Skin of body (tissue), 2 donors: ENCODE measurements around the gene PLP1. TPM values are rescaled to one million over a fixed set of nuclear protein-coding genes. Genes with fewer than 3 reads are reported as not detected.
A peak's percentile ranks its signal among the peaks of the same experiment; 100 is the strongest.
"Not testable (repeated sequence)": the region's sequence is repeated elsewhere in the genome, so short reads cannot be mapped to it uniquely, and the experiment has no call there.

Experiments used
- DNase-seq: peaks from one replicate; lab custom pipeline; 2025; lab: John Stamatoyannopoulos, UW
- total RNA-seq: library from RNA; depleted of rRNA; stranded (reverse); fragments of >200 nt; gene quantifications from one replicate; pipeline ENCODE4 v1.2.3, GENCODE V29; 2014

PLP1 gene
- total RNA-seq, 1 donor from 2014 or later: 57.5 TPM

GRCh38 chrX:103780336-103781061 lies 3.9 kb downstream of the PLP1 start:
- DNase-seq: no peak

GRCh38 chrX:103781062-103781402 lies 4.4 kb downstream of the PLP1 start:
- no peak for DNase-seq

- peak; percentile 3 for DNase-seq
Observed at GRCh38 chrX:103781706-103782105, 5.1 kb downstream of the PLP1 start.

- DNase-seq: no peak
Observed at GRCh38 chrX:103782640-103783039, 6.0 kb downstream of the PLP1 start.

- peak; percentile 26 for DNase-seq
Observed at GRCh38 chrX:103783196-103783595, 6.6 kb downstream of the PLP1 start.

- peak; percentile 52 for DNase-seq
Observed at GRCh38 chrX:103783971-103784370, 7.3 kb downstream of the PLP1 start.

- no peak for DNase-seq
Observed at GRCh38 chrX:103789004-103789403, 12.4 kb downstream of the PLP1 start.

DNA sequence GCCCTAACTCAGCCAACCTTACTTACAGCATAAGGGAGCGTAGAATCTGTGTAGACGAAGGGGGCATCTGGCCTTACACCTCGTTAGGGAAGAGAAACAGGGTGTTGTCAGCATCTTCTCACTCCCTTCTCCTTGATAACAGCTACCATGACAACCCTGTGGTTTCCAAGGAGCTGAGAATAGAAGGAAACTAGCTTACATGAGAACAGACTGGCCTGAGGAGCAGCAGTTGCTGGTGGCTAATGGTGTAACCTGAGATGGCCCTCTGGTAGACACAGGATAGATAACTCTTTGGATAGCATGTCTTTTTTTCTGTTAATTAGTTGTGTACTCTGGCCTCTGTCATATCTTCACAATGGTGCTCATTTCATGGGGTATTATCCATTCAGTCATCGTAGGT lies 14.6 kb downstream of the PLP1 start:
- no peak for DNase-seq

GRCh38 chrX:103791826-103792485 lies 15.3 kb downstream of the PLP1 start:
- DNase-seq: no peak

GRCh38 chrX:103792916-103793544 lies 16.4 kb downstream of the PLP1 start:
- DNase-seq: no peak

- DNase-seq: no peak
Observed at GRCh38 chrX:103793545-103793940, 16.9 kb downstream of the PLP1 start.

- no peak for DNase-seq
Observed at GRCh38 chrX:103794119-103794518, 17.5 kb downstream of the PLP1 start.

DNA sequence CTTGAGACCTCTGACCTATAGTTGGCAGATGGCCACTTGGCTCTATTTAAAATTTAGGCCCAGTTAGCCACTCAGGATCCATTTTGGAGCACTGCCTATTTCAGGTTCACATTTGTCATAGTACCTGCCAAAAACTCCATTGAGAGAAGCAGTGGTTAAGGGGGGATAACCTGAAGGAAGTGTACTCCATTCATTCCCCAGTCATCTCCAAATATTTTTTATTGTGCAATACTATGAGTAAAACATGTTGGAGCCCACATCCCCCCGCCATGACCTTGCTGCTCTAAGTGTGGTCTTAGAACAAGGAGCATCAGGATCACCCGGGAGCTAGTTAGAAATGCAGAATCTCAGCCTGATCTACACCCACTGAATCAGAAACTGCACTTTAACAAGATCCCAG lies 21.1 kb downstream of the PLP1 start:
- no peak for DNase-seq

DNA sequence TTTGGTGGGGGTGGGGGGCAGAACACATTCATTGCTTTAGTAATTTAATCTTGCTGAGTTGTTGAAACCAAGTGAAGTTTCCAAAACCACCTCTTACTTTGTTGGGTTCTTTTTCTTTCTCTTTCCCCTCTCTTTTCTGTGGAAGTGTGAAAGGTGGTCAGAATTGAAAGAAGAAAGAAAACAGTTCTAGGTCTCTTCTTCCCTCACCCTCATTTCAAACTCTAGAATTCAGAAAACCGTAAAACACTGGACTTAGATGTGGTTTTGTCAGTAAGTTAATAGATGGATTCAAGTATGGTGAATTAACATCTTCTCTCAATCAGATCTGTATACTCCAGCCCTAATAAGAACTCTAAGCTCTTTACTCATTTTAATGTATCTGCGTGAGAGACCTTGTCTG lies 23.7 kb downstream of the PLP1 start:
- no peak for DNase-seq

DNA sequence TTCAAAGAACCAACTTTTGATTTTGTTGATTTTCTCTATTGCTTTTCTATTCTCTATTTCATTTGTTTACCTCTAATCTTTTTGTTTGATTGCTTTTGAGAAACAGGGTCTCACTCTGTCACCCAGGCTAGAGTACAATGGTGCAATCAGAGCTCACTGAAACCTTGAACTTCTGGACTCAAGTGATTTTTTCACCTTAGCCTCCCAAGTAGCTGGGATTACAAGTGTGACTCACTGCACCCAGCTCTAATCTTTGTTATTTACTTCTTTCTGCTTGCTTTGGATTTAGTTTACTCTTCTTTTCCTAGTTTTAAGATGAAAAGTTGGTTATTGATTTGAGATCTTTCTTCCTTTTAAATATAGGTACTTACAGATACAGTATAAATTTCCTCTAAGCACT lies 29.2 kb downstream of the PLP1 start:
- no peak for DNase-seq

DNA sequence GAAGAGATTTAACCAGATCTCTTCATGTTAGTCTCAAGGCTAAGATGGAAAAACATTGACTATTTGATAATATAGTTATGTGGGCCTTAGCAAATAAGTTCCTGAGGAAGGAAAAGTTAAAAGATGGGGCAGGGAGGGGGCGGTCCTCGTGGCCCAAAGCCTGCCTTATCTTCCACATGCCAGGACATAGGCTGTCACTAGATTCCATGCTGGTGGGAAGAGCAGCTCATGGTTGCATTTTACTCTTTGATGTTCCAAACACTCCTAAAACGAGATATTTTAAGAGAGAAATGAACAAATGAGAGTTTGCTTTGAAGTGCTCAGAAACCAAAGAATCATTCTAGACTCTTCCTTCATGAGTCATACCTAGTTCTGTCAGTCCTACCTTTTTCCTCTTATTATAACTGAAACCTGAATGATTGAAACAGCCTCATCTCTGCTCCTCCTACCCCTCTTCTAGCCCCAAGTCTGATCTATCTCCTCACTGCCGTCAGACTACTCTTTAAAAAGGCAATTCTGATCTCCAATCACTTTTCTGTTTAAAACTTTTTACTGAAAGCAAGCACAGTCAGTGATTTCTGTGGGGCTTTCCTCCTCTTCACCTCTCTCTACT lies 30.3 kb downstream of the PLP1 start:
- DNase-seq: no peak

DNA sequence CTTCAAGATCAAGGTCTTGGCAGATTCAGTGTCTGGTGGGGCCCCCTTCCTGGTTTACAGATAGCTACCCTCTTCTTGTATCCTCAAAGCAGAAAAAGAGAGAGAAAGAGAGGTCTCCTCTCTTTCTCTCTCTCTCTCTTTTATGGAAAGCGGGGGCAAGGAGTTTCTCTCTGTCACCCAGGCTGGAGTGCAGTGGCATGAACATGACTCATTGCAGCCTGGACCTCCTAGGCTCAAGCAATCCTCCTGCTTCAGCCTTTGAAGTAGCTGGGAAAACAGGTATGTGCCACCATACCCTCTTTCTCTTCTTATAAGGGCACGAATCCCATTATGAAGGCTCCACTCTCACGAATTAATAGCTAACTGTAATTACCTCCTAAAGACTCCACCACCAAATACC lies 35.2 kb downstream of the PLP1 start:
- DNase-seq: no peak

DNA sequence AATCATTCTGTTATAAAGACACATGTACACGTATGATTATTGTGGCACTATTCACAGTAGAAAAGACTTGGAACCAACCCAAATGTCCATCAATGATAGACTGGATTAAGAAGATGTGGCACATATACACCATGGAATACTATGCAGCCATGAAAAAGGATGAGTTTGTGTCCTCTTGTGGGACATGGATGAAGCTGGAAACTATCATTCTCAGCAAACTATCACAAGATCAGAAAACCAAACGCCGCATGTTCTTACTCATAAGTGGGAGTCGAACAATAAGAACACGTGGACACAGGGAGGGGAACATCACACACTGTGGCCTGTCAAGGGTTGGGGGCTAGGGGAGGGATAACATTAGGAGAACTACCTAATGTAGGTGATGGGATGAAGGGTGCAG lies 40.5 kb downstream of the PLP1 start:
- not testable (repeated sequence) for DNase-seq

- no peak for DNase-seq
Observed at GRCh38 chrX:103817502-103817901, 40.9 kb downstream of the PLP1 start.

DNA sequence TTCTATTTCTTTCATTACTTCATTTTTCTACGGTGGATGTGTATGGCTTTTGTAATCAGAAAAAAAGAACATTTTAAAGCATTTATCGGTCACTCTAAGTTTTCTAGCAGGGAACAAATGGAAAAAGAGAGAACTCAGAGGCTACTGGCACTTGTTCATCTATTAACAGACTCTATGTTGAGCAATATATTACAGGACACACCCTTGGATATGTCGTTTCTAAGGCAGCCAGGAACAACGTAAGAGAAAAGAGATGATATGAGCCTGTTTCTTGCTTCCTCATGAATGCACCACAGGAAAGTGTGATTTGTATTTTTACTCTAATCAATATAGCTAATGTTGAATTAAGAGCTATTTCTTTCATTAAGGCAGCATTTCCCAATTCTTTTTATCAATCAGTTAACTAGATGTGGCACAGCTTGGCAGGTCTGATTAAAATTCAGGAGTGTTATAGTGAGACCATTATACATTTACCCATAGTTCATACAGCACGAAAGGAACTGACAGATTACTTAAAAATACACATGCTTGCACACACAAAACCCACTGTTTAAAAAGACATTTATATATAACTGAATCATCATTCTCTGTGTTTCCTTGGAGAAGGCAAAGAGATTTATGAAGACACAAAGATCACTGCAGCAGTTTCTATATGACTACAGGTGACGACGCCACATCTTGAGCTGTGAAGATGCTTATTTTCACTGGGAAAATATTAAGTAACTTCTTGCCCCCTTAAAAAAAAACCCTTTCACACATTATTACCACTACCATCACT lies 42.4 kb downstream of the PLP1 start:
- peak; percentile 17 for DNase-seq

DNA sequence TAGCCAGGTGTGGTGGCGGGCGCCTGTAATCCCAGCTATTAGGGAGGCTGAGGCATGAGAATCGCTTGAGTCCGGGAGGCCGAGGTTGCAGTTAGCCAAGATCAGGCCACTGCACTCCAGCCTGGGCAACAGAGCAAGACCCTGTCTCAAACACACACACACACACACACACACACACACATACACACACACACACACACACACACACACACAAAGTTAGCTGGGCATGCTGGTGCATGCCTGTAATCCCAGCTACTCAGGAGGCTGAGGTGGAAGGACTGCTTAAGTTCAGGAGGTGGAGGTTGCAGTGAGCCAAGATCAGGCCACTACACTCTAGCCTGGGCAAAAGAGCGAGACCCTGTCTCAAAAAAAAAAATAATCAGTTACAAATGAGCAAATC lies 44.2 kb downstream of the PLP1 start:
- not testable (repeated sequence) for DNase-seq

GRCh38 chrX:103823591-103823990 lies 47.0 kb downstream of the PLP1 start:
- no peak for DNase-seq
